PC-9 (cell line): ENCODE results near the gene CACNB1. TPM values are rescaled to one million over a fixed set of nuclear protein-coding genes. Genes with fewer than 3 reads are reported as not detected.

Experiments used
- BruUV-seq: library from RNA; stranded (reverse); fragments of 400-500 nt; replicated peaks from 2 replicates; lab custom pipeline; 2021; lab: Mats Ljungman, UMichigan
- CTCF ChIA-PET: fragments of 300-600 bp; sonication (Branson Sonifier 250); formaldehyde crosslinking; loops from one replicate; lab custom pipeline; 2022; ENCODE audit warnings: antibody characterized with exemption; lab: Charles Lee
- POLR2A ChIA-PET: fragments of 300-600 bp; sonication (Branson Sonifier 250); formaldehyde crosslinking; loops from one replicate; lab custom pipeline; 2022; ENCODE audit warnings: antibody characterized with exemption; ENCODE audit not compliant: unreplicated experiment; lab: Charles Lee
- DNase-seq, 2 experiments: peaks; one replicate each; pipeline versions ENCODE4 v3.0.0 to v3.0.0-alpha.2; 2015 to 2022; ENCODE audit warnings: mixed read lengths in 1 of 2
- H2AFZ ChIP-seq: fragments of 200-600 bp; sonication (generic); 2 replicates; pipeline ENCODE4 v1.8.1; 2017; ENCODE audit warnings: antibody characterized with exemption
- H3F3A ChIP-seq: fragments of 200-600 bp; sonication (generic); 2 replicates; pipeline ENCODE4 v1.8.1; 2017; ENCODE audit warnings: antibody characterized with exemption, mild to moderate bottlenecking, low read depth; ENCODE audit not compliant: insufficient read depth
- H3K27ac ChIP-seq: fragments of 200-600 bp; sonication (generic); 2 replicates; pipeline ENCODE4 v1.6.1; 2016; ENCODE audit warnings: mixed run types
- H3K27me3 ChIP-seq: fragments of 200-600 bp; sonication (generic); 2 replicates; pipeline ENCODE4 v1.6.1; 2016; ENCODE audit warnings: low read depth, mixed run types; ENCODE audit not compliant: insufficient read depth
- H3K36me3 ChIP-seq: fragments of 200-600 bp; sonication (generic); 2 replicates; pipeline ENCODE4 v1.6.1; 2016; ENCODE audit warnings: low read depth, mixed run types
- H3K4me1 ChIP-seq: fragments of 200-600 bp; sonication (generic); replicated peaks from 2 replicates; pipeline ENCODE4 v1.6.1; 2016; ENCODE audit warnings: mixed run types; ENCODE audit not compliant: insufficient read depth
- H3K4me2 ChIP-seq: fragments of 200-600 bp; sonication (generic); 2 replicates; pipeline ENCODE4 v1.6.1; 2017; ENCODE audit warnings: mixed run types
- H3K4me3 ChIP-seq: fragments of 200-600 bp; sonication (generic); 2 replicates; pipeline ENCODE4 v1.6.1; 2016; ENCODE audit warnings: mixed run types
- H3K79me2 ChIP-seq: fragments of 200-600 bp; sonication (generic); 2 replicates; pipeline ENCODE4 v1.6.1; 2017; ENCODE audit warnings: low read depth, mixed run types
- H3K9me2 ChIP-seq: fragments of 200-600 bp; sonication (generic); 2 replicates; pipeline ENCODE4 v1.8.1; 2017; ENCODE audit warnings: mild to moderate bottlenecking; ENCODE audit not compliant: insufficient read depth
- H3K9me3 ChIP-seq: fragments of 200-600 bp; sonication (generic); 2 replicates; pipeline ENCODE4 v1.8.1; 2016; ENCODE audit warnings: low read depth; ENCODE audit not compliant: insufficient read depth
- H4K20me1 ChIP-seq: fragments of 200-600 bp; sonication (generic); 2 replicates; pipeline ENCODE4 v1.8.1; 2017; ENCODE audit not compliant: insufficient read depth
- CTCF ChIP-seq: fragments of 200-600 bp; sonication (generic); conservative IDR thresholded peaks from 2 replicates; pipeline ENCODE4 v1.6.1; 2017; ENCODE audit warnings: mixed run types, antibody characterized with exemption, mild to moderate bottlenecking, moderate library complexity
- EZH2 ChIP-seq: fragments of 200-600 bp; sonication (generic); IDR thresholded peaks from 2 replicates; pipeline ENCODE4 v1.8.0; 2017; ENCODE audit warnings: antibody characterized with exemption, low read depth
- intact Hi-C: fragments of 100-400 bp; cut with micrococcal nuclease; formaldehyde crosslinking; loops from one replicate; pipeline ENCODE4 v1.10.0; 2022; ENCODE audit not compliant: unreplicated experiment
- total RNA-seq: library from RNA; stranded (reverse); gene quantifications from 2 replicates; pipeline ENCODE4 v1.2.3, GENCODE V29; 2021

CACNB1 gene
- total RNA-seq, 1 experiment from 2014 or later = 21.4 TPM

DNA sequence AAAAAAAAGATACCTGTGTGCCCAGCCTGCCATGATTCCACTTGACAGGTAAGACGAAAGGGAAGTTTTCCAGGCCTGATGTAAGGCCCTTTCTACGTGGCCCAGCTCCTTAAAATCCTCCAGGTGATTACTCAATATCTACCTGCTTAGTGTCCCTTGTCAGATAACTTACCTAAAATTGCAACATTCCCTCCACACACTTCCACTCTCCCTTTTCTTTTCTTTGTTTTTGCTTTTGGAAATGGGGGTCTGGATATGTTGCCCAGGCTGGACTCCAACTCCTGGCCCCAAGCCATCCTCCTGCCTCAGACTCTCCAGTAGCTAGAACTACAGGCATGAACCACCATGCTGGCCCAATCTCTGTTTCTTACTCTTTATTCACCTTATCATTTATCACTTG, 38.8 kb downstream of the CACNB1 start:
- Histone ChIP-seq H3K4me1 (no peaks in the 10 kb centered on the region), H2AFZ (no peak overlapping the region), H3K9me2 (no peaks in the 10 kb centered on the region), H3K36me3 (no peaks in the 10 kb centered on the region), H3K27ac (no peak overlapping the region), H3F3A (peaks cover 12% of the 10 kb centered on the region; the same call in 1 of the 2 replicates), H3K79me2 (no peaks in the 10 kb centered on the region), H3K27me3 (no peaks in the 10 kb centered on the region), H3K4me2 (no peak overlapping the region), H3K9me3 (no peaks in the 10 kb centered on the region), H3K4me3 (no peak overlapping the region), H4K20me1 (no peaks in the 10 kb centered on the region)
- CTCF ChIA-PET = no interaction called here
- no peak for TF ChIP-seq EZH2
- TF ChIP-seq CTCF = no peak
- BruUV-seq = no TSS peak
- intact Hi-C loops = no loop called here
- POLR2A ChIA-PET = no interaction called here
- no peak for DNase-seq

DNA sequence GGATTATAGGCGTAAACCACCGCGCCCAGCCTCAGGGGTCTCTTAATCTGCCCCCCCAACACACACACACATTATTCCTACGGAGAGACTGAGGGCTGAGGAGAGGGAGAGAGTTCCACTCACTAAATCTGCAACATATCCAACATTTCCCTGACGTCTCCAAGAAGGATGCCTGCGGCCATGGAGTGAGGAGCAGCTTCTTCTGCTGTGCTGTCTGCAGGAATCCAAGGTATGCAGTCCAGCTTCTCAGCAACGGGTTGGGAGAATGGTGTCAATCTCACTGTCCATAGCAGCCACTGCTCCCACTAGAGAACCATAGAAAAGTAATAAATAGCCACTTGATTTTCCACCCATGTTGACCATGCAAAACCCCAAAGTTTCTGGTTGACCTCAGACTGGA, 41.0 kb downstream of the CACNB1 start:
- H3F3A ChIP-seq = peaks cover 15% of the 10 kb centered on the region; the same call in 1 of the 2 replicates
- H4K20me1 ChIP-seq = no peaks in the 10 kb centered on the region
- CTCF ChIA-PET = no interaction called here
- H3K9me3 ChIP-seq = no peaks in the 10 kb centered on the region
- intact Hi-C loops = no loop called here
- no peak for DNase-seq
- no peaks in the 10 kb centered on the region for H3K27me3 ChIP-seq
- H3K4me3 ChIP-seq = no peak overlapping the region
- H2AFZ ChIP-seq = no peak overlapping the region
- POLR2A ChIA-PET = no interaction called here
- H3K4me1 ChIP-seq = peaks cover 8% of the 10 kb centered on the region
- TF ChIP-seq EZH2 (no peak), CTCF (no peak)
- BruUV-seq = no TSS peak
- H3K27ac ChIP-seq = no peak overlapping the region
- H3K79me2 ChIP-seq = no peaks in the 10 kb centered on the region
- no peak overlapping the region for H3K4me2 ChIP-seq
- H3K9me2 ChIP-seq = no peaks in the 10 kb centered on the region
- H3K36me3 ChIP-seq = no peaks in the 10 kb centered on the region

GRCh38 chr17:39155654-39156053, 41.8 kb downstream of the CACNB1 start:
- no peaks in the 10 kb centered on the region for H3K9me2 ChIP-seq
- H3K4me3 ChIP-seq = no peak overlapping the region
- DNase-seq = no peak
- intact Hi-C loops = no loop called here
- no peaks in the 10 kb centered on the region for H3K9me3 ChIP-seq
- H2AFZ ChIP-seq = no peak overlapping the region
- H3K4me2 ChIP-seq = no peak overlapping the region
- H3K27me3 ChIP-seq = no peaks in the 10 kb centered on the region
- ChIA-PET POLR2A (no interaction called here), CTCF (no interaction called here)
- no peaks in the 10 kb centered on the region for H3K36me3 ChIP-seq
- H4K20me1 ChIP-seq = no peaks in the 10 kb centered on the region
- H3K79me2 ChIP-seq = no peaks in the 10 kb centered on the region
- H3K27ac ChIP-seq = no peak overlapping the region
- no TSS peak for BruUV-seq
- H3F3A ChIP-seq = peaks cover 15% of the 10 kb centered on the region; the same call in 1 of the 2 replicates
- peaks cover 8% of the 10 kb centered on the region for H3K4me1 ChIP-seq
- TF ChIP-seq CTCF = no peak
- no peak for TF ChIP-seq EZH2
